ENCODE measurements around the gene FRRS1. TPM values are rescaled to one million over a fixed set of nuclear protein-coding genes. Genes with fewer than 3 reads are reported as not detected.

FRRS1 gene
- total and polyA plus RNA-seq, 2 experiments from 2014 or later, result 0.34 to 6.8 TPM

DNA sequence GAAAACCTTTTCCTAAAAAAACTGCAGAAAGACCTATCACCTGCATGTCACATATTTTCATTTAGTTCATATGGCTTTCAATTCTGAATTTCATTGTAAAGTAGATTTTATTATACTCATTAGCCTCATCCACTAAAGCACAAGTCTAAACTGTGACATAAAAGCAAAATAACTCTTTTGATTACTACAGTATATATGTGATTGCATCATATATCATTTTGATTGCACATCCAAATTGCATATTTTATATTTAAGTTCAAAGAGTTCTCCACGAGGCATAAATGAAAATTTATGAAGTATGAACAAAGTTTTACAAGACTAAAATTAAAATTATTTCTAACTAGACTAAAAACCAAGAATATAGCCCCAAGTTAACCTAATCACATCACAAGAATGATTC lies 101.2 kb downstream of the FRRS1 start:
- Mint-ChIP-seq H3K27ac (no peak overlapping the region), H3K4me1 (peaks cover 12% of the 10 kb centered on the region), H3K9me3 (no peaks in the 10 kb centered on the region), H3K4me3 (no peak overlapping the region), H3K36me3 (ENCODE audit: low read depth) (no peaks in the 10 kb centered on the region), H3K27me3 (ENCODE audit: insufficient read depth, low read depth, poor library complexity) (no peaks in the 10 kb centered on the region)
- TF ChIP-seq ZNF331 (CRISPR knock-in tag; IDR thresholded peaks at IDR 0.05; ENCODE audit: low read depth) (no peak), CREB1 (CRISPR knock-in tag; IDR thresholded peaks at IDR 0.05; ENCODE audit: low read depth) (no peak), EZH2phosphoT487 (IDR thresholded peaks at IDR 0.05; ENCODE audit: unreplicated experiment) (no peak), JUNB (IDR thresholded peaks at IDR 0.05; ENCODE audit: unreplicated experiment) (no peak), EZH2 (IDR thresholded peaks at IDR 0.05; ENCODE audit: low read depth, unreplicated experiment) (no peak), ZNF114 (CRISPR knock-in tag; IDR thresholded peaks at IDR 0.05) (no peak), POLR2AphosphoS5 (IDR thresholded peaks at IDR 0.05; ENCODE audit: low read depth) (no peak), NANOG (IDR thresholded peaks at IDR 0.05; ENCODE audit: borderline replicate concordance) (no peak), STAT1 (IDR thresholded peaks at IDR 0.05; ENCODE audit: unreplicated experiment) (no peak)
- TF ChIP-seq, protein P1, sequence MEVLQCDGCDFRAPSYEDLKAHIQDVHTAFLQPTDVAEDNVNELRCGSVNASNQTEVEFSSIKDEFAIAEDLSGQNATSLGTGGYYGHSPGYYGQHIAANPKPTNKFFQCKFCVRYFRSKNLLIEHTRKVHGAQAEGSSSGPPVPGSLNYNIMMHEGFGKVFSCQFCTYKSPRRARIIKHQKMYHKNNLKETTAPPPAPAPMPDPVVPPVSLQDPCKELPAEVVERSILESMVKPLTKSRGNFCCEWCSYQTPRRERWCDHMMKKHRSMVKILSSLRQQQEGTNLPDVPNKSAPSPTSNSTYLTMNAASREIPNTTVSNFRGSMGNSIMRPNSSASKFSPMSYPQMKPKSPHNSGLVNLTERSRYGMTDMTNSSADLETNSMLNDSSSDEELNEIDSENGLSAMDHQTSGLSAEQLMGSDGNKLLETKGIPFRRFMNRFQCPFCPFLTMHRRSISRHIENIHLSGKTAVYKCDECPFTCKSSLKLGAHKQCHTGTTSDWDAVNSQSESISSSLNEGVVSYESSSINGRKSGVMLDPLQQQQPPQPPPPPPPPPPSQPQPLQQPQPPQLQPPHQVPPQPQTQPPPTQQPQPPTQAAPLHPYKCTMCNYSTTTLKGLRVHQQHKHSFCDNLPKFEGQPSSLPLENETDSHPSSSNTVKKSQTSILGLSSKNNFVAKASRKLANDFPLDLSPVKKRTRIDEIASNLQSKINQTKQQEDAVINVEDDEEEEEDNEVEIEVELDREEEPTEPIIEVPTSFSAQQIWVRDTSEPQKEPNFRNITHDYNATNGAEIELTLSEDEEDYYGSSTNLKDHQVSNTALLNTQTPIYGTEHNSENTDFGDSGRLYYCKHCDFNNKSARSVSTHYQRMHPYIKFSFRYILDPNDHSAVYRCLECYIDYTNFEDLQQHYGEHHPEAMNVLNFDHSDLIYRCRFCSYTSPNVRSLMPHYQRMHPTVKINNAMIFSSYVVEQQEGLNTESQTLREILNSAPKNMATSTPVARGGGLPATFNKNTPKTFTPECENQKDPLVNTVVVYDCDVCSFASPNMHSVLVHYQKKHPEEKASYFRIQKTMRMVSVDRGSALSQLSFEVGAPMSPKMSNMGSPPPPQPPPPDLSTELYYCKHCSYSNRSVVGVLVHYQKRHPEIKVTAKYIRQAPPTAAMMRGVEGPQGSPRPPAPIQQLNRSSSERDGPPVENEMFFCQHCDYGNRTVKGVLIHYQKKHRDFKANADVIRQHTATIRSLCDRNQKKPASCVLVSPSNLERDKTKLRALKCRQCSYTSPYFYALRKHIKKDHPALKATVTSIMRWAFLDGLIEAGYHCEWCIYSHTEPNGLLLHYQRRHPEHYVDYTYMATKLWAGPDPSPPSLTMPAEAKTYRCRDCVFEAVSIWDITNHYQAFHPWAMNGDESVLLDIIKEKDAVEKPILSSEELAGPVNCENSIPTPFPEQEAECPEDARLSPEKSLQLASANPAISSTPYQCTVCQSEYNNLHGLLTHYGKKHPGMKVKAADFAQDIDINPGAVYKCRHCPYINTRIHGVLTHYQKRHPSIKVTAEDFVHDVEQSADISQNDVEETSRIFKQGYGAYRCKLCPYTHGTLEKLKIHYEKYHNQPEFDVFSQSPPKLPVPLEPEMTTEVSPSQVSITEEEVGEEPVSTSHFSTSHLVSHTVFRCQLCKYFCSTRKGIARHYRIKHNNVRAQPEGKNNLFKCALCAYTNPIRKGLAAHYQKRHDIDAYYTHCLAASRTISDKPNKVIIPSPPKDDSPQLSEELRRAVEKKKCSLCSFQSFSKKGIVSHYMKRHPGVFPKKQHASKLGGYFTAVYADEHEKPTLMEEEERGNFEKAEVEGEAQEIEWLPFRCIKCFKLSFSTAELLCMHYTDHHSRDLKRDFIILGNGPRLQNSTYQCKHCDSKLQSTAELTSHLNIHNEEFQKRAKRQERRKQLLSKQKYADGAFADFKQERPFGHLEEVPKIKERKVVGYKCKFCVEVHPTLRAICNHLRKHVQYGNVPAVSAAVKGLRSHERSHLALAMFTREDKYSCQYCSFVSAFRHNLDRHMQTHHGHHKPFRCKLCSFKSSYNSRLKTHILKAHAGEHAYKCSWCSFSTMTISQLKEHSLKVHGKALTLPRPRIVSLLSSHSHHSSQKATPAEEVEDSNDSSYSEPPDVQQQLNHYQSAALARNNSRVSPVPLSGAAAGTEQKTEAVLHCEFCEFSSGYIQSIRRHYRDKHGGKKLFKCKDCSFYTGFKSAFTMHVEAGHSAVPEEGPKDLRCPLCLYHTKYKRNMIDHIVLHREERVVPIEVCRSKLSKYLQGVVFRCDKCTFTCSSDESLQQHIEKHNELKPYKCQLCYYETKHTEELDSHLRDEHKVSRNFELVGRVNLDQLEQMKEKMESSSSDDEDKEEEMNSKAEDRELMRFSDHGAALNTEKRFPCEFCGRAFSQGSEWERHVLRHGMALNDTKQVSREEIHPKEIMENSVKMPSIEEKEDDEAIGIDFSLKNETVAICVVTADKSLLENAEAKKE (CRISPR knock-in tag; IDR thresholded peaks at IDR 0.05), result no peak
- TF ChIP-seq, protein P2, sequence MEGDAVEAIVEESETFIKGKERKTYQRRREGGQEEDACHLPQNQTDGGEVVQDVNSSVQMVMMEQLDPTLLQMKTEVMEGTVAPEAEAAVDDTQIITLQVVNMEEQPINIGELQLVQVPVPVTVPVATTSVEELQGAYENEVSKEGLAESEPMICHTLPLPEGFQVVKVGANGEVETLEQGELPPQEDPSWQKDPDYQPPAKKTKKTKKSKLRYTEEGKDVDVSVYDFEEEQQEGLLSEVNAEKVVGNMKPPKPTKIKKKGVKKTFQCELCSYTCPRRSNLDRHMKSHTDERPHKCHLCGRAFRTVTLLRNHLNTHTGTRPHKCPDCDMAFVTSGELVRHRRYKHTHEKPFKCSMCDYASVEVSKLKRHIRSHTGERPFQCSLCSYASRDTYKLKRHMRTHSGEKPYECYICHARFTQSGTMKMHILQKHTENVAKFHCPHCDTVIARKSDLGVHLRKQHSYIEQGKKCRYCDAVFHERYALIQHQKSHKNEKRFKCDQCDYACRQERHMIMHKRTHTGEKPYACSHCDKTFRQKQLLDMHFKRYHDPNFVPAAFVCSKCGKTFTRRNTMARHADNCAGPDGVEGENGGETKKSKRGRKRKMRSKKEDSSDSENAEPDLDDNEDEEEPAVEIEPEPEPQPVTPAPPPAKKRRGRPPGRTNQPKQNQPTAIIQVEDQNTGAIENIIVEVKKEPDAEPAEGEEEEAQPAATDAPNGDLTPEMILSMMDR (conservative IDR thresholded peaks at IDR 0.05; ENCODE audit: low read depth in 2 of 2), result no peak
- TF ChIP-seq, protein P3, sequence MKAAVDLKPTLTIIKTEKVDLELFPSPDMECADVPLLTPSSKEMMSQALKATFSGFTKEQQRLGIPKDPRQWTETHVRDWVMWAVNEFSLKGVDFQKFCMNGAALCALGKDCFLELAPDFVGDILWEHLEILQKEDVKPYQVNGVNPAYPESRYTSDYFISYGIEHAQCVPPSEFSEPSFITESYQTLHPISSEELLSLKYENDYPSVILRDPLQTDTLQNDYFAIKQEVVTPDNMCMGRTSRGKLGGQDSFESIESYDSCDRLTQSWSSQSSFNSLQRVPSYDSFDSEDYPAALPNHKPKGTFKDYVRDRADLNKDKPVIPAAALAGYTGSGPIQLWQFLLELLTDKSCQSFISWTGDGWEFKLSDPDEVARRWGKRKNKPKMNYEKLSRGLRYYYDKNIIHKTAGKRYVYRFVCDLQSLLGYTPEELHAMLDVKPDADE (IDR thresholded peaks at IDR 0.05), result no peak
- TF ChIP-seq, protein P4, sequence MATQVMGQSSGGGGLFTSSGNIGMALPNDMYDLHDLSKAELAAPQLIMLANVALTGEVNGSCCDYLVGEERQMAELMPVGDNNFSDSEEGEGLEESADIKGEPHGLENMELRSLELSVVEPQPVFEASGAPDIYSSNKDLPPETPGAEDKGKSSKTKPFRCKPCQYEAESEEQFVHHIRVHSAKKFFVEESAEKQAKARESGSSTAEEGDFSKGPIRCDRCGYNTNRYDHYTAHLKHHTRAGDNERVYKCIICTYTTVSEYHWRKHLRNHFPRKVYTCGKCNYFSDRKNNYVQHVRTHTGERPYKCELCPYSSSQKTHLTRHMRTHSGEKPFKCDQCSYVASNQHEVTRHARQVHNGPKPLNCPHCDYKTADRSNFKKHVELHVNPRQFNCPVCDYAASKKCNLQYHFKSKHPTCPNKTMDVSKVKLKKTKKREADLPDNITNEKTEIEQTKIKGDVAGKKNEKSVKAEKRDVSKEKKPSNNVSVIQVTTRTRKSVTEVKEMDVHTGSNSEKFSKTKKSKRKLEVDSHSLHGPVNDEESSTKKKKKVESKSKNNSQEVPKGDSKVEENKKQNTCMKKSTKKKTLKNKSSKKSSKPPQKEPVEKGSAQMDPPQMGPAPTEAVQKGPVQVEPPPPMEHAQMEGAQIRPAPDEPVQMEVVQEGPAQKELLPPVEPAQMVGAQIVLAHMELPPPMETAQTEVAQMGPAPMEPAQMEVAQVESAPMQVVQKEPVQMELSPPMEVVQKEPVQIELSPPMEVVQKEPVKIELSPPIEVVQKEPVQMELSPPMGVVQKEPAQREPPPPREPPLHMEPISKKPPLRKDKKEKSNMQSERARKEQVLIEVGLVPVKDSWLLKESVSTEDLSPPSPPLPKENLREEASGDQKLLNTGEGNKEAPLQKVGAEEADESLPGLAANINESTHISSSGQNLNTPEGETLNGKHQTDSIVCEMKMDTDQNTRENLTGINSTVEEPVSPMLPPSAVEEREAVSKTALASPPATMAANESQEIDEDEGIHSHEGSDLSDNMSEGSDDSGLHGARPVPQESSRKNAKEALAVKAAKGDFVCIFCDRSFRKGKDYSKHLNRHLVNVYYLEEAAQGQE (IDR thresholded peaks at IDR 0.05; ENCODE audit: unreplicated experiment), result no peak
- Histone ChIP-seq H3K27me3 (ENCODE audit: insufficient read depth) (no peaks in the 10 kb centered on the region), H3K79me2 (replicated peaks; ENCODE audit: insufficient read depth) (no peaks in the 10 kb centered on the region), H3K4me2 (no peak overlapping the region), H2AFZ (no peak overlapping the region), H3K4me1 (ENCODE audit: insufficient read depth) (peaks cover 10% of the 10 kb centered on the region), H4K20me1 (replicated peaks; ENCODE audit: insufficient read depth) (no peaks in the 10 kb centered on the region), H3K27ac (ENCODE audit: low read depth) (no peak overlapping the region), H3F3A (replicated peaks; ENCODE audit: low read depth) (no peaks in the 10 kb centered on the region), H3K4me3 (no peak overlapping the region), H3K9me2 (ENCODE audit: insufficient read depth) (no peaks in the 10 kb centered on the region), H3K36me3 (ENCODE audit: insufficient read depth) (no peaks in the 10 kb centered on the region)
- DNase-seq (ENCODE audit: low spot score) (no peak), ATAC-seq (no peak)
